Activated naive CD4-positive, alpha-beta T cell treated with anti-CD3 and anti-CD28 coated beads, Interleukin-2, amount 50 U/mL, for 16 hours (primary cell): ENCODE measurements around the gene PREB.
"Not testable (repeated sequence)": the region's sequence is repeated elsewhere in the genome, so short reads cannot be mapped to it uniquely, and the experiment has no call there.

Source experiments
- DNase-seq: peaks from one replicate; pipeline ENCODE4 v3.0.0-alpha.2; 2020

PREB gene

DNA sequence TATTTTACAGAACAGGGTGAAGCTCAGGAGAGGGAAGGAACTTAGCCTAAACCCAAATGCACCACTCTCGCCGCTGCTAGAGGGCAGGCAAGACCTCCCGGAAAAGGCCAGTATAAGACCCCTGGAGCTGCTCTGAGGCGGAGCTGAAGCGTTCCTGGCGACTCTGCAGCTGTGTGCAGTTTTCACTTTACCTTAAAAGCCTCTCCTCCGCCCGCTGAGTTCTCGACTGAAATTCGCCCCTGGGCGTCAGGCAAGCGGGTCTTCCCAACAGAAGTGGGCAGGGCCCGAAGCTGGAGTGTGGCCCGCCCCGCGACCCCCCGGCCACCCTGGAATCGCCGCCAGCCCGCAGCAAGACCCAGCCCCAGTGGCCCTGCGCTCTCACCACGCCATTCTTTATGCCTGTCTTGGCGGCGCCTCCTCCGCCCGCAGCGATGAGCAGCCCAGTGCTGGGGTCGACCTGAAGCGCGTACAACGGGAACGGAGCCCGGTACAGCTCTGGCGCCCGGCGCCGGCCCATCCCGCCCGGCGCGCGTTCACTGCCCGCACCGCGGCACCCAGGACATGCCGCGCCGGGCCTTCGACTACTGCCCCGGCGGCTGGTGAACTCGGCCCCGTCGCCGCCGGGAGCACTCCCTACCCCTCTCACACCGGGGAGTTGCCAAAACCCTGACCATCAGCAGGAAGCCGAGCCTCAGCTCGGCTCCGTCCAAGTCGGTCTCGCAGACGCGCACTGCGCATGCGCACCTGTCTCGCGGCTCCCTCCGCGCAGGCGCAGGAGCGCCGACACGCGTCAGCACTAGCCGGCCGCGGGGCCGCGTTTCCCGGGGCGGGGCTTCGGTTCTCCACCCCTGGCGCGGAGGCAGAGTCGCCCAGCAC lies at the start of gene PREB:
PREB (minus strand) TSS at position 732 of the 876 bp plus-strand sequence; CDS start at position 517, 215 bp downstream.
- peak; percentile 99 for DNase-seq

DNA sequence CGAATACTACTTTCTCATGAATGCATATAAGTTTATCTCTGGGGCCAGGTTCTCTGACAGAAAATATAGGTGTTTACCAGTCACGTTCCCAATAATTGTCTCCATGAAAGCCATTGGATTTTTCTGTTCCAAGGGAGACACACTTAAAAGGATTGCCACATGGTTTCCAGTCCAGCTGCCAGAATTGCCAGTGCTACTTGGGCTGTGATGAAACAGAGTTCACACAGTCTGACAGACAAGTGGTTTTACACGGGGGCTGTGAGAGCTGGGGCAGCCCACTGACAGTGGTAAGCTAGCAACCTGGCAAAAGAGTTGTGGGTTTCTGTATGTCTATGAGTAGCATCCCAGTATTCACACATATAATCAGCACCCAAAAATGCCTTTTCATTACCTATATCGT lies 49.7 kb upstream of the PREB start:
- DNase-seq = no peak

- DNase-seq = no peak
Measured at GRCh38 chr2:27182346-27182745, 47.9 kb upstream of the PREB start.

DNA sequence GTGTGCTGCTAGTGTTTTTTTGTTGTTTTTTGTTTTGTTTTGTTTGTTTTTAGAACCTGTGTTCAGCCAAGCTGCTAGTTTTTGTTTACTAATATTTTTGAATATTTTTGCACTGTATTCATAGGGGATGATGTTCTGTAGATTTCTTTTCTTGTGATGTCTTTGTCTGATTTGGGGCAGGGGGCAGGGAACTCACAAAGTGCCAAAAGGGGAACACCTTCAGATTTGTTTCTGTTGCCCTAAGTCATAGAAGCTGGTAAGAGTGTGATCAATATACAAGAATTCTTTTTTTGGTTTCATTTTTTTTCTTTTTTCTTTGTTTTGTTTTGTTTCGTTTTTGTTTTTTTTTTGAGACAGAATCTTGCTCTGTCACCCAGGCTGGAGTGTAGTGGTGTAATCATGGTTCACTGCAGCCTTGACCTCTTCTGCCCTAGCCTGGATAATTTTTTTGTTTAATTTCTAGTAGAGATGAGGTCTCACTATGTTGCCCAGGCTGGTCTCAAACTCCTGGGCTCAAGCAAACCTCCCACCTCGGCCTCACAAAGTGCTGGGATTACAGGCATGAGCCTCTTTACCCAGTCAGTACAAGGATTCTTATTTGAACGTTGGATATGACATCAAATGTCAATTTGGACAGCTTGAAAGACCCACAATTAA lies 45.0 kb upstream of the PREB start:
- no peak for DNase-seq

DNA sequence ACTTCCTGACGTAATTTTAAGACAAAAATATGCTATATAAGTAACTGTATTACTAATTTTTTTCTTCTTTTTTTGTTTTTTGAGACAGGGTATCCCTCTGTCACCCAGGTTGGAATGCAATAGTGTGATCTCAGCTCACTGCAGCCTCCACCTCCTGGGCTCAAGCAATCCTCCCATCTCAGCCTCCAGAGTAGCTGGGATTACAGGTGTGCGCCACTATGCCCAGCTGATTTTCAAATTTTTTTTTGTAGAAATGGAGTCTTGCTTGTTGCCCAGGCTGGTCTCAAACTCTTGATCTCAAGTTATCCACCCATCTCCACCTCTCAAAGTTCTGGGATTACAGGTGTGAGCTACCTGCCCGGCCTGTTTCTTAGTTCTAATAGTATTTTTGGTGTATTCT lies 44.0 kb upstream of the PREB start:
- no peak for DNase-seq

DNA sequence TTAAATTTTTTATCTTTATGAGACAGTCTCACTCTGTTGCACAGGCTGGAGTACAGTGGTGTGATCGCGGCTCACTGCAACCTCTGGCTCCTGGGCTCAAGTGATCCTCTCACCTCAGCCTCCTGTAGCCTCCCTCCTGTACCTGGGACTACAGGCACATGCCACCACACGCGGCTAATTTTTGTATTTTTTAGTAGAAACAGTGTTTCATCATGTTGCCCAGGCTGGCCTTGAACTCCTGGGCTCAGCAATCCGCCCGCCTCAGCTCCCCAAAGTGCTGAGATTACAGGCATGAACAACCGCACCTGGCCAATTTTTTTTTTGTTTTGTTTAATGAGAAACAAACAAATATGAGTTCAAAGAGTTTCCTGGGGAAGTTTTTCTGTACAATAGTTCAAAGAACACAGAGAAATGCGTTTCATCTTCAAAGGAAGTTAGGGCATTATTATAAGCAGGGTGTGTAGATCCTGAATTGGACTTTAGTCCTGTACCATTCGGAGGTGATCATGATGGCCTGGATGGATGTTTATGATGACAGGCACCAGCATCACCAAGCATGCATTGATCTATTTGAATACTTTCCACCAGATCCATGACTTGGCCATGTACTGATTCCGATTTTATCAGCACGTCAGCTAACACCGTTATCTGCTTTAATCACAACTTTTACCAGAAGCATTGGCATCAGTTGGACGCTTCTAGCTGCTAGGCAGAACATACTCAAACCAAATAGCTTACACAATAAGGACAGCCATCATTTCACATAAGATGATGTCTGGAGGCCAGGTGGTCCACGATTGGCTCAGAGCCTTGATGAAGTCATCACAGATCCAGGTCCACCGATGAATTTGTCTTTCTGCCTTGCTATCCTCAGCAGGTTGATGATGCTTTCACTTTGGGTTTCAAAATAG lies 43.3 kb upstream of the PREB start:
- DNase-seq = no peak

DNA sequence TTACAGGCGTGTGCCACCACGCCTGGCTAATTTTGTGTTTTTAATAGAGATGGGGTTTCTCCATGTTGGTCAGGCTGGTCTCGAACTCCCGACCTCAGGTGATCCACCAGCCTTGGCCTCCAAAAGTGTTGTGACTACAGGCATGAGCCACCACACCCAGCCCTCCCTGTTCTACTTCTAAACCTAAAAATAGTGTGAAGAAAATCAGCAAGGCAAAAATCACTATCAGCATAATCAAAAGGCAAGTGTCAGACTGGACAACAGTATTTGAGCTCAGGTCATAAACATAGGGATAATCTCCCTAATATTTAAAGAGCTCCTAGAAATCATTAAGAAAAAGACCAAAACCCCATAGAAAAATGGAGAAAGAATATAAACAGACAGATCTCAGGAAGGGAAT lies 41.3 kb upstream of the PREB start:
- not testable (repeated sequence) for DNase-seq

GRCh38 chr2:27175330-27175729 lies 40.9 kb upstream of the PREB start:
- DNase-seq = no peak

- no peak for DNase-seq
Measured at GRCh38 chr2:27174638-27175037, 40.2 kb upstream of the PREB start.

- no peak for DNase-seq
Measured at GRCh38 chr2:27171351-27171848, 37.0 kb upstream of the PREB start.

DNA sequence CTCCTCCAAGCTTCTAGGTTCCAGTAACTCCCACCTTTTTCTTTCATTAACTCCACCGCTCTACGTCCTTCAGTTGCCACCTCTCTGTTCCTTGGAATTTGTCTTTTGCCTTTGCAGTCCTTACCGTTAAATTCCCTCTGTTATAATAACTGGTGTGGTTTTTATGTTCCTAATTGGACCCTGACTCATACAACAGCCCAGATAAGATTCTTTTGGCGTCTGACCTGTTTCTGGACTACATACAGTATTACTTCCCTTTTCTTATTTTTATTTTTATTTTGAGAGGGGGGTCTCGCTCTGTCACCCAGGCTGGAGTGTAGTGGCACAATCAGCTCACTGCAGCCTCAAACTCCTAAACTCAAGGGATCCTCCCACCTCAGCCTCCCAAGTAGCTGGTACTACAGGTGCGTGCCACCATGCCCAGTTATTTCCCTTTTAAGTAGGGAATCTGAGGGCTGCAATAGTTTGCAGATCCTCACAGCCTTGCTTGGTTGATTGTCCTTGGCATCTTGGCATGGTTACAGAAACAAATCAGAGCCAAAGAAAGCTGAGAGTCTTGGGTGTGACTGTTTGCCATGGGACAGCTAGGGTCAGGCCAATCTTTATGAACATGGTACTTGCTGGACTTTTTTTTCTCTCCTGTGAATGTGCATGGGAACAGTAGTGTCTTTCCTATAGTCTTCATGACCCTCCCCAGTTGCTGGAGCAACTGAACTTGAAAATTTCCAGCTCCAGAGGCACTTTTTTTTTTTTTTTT lies 36.3 kb upstream of the PREB start:
- no peak for DNase-seq

GRCh38 chr2:27164960-27165763 lies 30.7 kb upstream of the PREB start:
- DNase-seq = no peak

- DNase-seq = no peak
Measured at GRCh38 chr2:27162151-27163121, 28.0 kb upstream of the PREB start.

GRCh38 chr2:27160191-27160590 lies 25.8 kb upstream of the PREB start:
- no peak for DNase-seq

DNA sequence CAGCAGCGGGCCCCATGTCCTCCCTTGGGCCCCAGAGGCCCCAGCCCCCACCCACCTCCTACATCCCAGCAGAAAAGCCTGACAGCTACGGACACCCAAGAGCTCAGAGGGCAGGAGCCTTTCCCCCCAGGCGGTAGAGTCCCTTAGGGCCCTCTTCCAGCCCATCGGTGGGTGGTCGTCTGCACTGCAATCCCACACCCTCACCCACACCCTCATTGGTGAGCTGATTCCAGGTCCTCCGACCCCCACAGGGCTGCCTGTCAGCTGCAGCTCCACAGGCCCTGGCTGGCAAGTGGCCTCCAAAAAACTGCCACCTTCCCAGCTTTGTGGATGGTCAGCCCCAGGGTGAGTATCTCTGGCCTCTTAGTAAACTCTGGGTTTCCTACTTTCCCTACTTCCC lies 24.8 kb upstream of the PREB start:
- no peak for DNase-seq

- DNase-seq = no peak
Measured at GRCh38 chr2:27158468-27158867, 24.0 kb upstream of the PREB start.

DNA sequence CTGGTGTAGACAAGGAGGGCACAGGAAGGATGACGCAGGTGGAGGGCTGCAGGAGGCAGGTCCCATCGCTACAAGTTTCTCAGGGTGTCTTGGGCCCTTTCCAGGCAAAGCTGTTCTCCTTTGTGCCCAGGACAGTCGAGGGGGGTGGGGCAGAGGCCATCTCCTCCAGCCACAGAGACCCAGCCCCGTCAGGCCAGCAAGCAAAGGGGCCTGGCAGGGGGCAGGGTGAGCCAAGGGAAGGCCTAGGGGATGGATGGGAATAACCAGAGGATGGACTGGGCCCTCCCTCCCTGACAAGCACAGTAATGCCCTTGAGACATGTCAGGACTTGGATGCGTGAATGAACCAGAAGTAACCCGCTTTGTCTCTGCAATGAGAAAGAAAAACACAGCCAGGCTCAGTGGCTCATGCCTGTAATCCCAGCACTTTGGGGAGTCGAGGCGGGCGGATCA lies 20.7 kb upstream of the PREB start:
- no peak for DNase-seq

- no peak for DNase-seq
Measured at GRCh38 chr2:27154488-27154887, 20.1 kb upstream of the PREB start.

- no peak for DNase-seq
Measured at GRCh38 chr2:27152796-27153464, 18.5 kb upstream of the PREB start.
